IPS-18a (cell line): ENCODE data around the gene REPIN1.
A peak's percentile ranks its signal among the peaks of the same experiment; 100 is the strongest.

ENCODE experiments used
- H3K27ac ChIP-seq: one replicate; pipeline ENCODE4 v1.5.1; 2013; ENCODE audit warnings: low read length
- H3K27me3 ChIP-seq: one replicate; pipeline ENCODE4 v1.6.1; 2013; ENCODE audit warnings: mild to moderate bottlenecking, low read length; ENCODE audit not compliant: control insufficient read depth, insufficient read depth
- H3K36me3 ChIP-seq: one replicate; pipeline ENCODE4 v1.6.1; 2013; ENCODE audit warnings: low read depth, low read length; ENCODE audit not compliant: control insufficient read depth
- H3K4me1 ChIP-seq: one replicate; pipeline ENCODE4 v1.6.1; 2013; ENCODE audit warnings: low read depth, low read length; ENCODE audit not compliant: control insufficient read depth
- H3K4me3 ChIP-seq: one replicate; pipeline ENCODE4 v1.5.1; 2013; ENCODE audit warnings: low read length
- H3K9ac ChIP-seq: one replicate; pipeline ENCODE4 v1.6.1; 2013; ENCODE audit warnings: mild to moderate bottlenecking, low read length, moderate library complexity
- H3K9me3 ChIP-seq: one replicate; pipeline ENCODE4 v1.6.1; 2013; ENCODE audit warnings: low read depth, low read length; ENCODE audit not compliant: control insufficient read depth

REPIN1 gene

GRCh38 chr7:150329331-150330120, 39.1 kb upstream of the REPIN1 start:
- peaks cover 20% of the 10 kb centered on the region for H3K4me1 ChIP-seq
- no peak overlapping the region for H3K27ac ChIP-seq
- H3K27me3 ChIP-seq = no peaks in the 10 kb centered on the region
- H3K9ac ChIP-seq = peak overlapping the region; percentile 3
- peaks cover 35% of the 10 kb centered on the region for H3K36me3 ChIP-seq
- no peak overlapping the region for H3K4me3 ChIP-seq
- H3K9me3 ChIP-seq = no peaks in the 10 kb centered on the region

GRCh38 chr7:150330211-150330885, 38.3 kb upstream of the REPIN1 start:
- peaks cover 34% of the 10 kb centered on the region for H3K36me3 ChIP-seq
- no peak overlapping the region for H3K4me3 ChIP-seq
- no peaks in the 10 kb centered on the region for H3K27me3 ChIP-seq
- no peak overlapping the region for H3K9ac ChIP-seq
- peaks cover 23% of the 10 kb centered on the region for H3K4me1 ChIP-seq
- H3K27ac ChIP-seq = no peak overlapping the region
- H3K9me3 ChIP-seq = no peaks in the 10 kb centered on the region

- Histone ChIP-seq H3K4me3 (no peak overlapping the region), H3K27me3 (no peaks in the 10 kb centered on the region), H3K9ac (no peak overlapping the region), H3K9me3 (no peaks in the 10 kb centered on the region), H3K27ac (no peak overlapping the region), H3K36me3 (peaks cover 16% of the 10 kb centered on the region), H3K4me1 (peaks cover 32% of the 10 kb centered on the region)
These were observed 35.6 kb upstream of the REPIN1 start for GRCh38 chr7:150332852-150333635.

GRCh38 chr7:150333659-150334058, 35.0 kb upstream of the REPIN1 start:
- H3K4me1 ChIP-seq = peaks cover 28% of the 10 kb centered on the region
- H3K27ac ChIP-seq = no peak overlapping the region

GRCh38 chr7:150334108-150334507, 34.5 kb upstream of the REPIN1 start:
- no peak overlapping the region for H3K9ac ChIP-seq
- peaks cover 23% of the 10 kb centered on the region for H3K4me1 ChIP-seq
- no peak overlapping the region for H3K4me3 ChIP-seq
- no peaks in the 10 kb centered on the region for H3K9me3 ChIP-seq
- no peaks in the 10 kb centered on the region for H3K27me3 ChIP-seq
- H3K27ac ChIP-seq = no peak overlapping the region
- H3K36me3 ChIP-seq = peaks cover 9% of the 10 kb centered on the region

More at GRCh38 chr7:150333659-150334058, 35.0 kb upstream of the REPIN1 start:
- Histone ChIP-seq H3K4me3 (no peak overlapping the region), H3K36me3 (peaks cover 12% of the 10 kb centered on the region), H3K27me3 (no peaks in the 10 kb centered on the region), H3K9ac (no peak overlapping the region), H3K9me3 (no peaks in the 10 kb centered on the region)

GRCh38 chr7:150335108-150335773, 33.4 kb upstream of the REPIN1 start:
- peak overlapping the region; percentile 49 for H3K27ac ChIP-seq

GRCh38 chr7:150335774-150336112, 32.9 kb upstream of the REPIN1 start:
- peaks cover 18% of the 10 kb centered on the region for H3K4me1 ChIP-seq
- H3K27me3 ChIP-seq = peaks cover 8% of the 10 kb centered on the region
- H3K36me3 ChIP-seq = peaks cover 9% of the 10 kb centered on the region
- H3K4me3 ChIP-seq = no peak overlapping the region
- H3K9ac ChIP-seq = peak overlapping the region; percentile 53
- H3K9me3 ChIP-seq = no peaks in the 10 kb centered on the region
- H3K27ac ChIP-seq = peak overlapping the region; percentile 49

More at GRCh38 chr7:150335108-150335773, 33.4 kb upstream of the REPIN1 start:
- Histone ChIP-seq H3K4me3 (no peak overlapping the region), H3K9me3 (no peaks in the 10 kb centered on the region), H3K9ac (peak overlapping the region; percentile 53), H3K36me3 (peaks cover 9% of the 10 kb centered on the region), H3K4me1 (peaks cover 18% of the 10 kb centered on the region), H3K27me3 (peaks cover 5% of the 10 kb centered on the region)

GRCh38 chr7:150336746-150337145, 31.9 kb upstream of the REPIN1 start:
- Histone ChIP-seq H3K27ac (no peak overlapping the region), H3K4me1 (peaks cover 18% of the 10 kb centered on the region), H3K36me3 (peaks cover 7% of the 10 kb centered on the region), H3K4me3 (no peak overlapping the region), H3K9me3 (no peaks in the 10 kb centered on the region), H3K9ac (no peak overlapping the region), H3K27me3 (peaks cover 14% of the 10 kb centered on the region)

- H3K4me1 ChIP-seq = peaks cover 22% of the 10 kb centered on the region
- H3K27ac ChIP-seq = no peak overlapping the region
- peaks cover 18% of the 10 kb centered on the region for H3K27me3 ChIP-seq
- H3K9ac ChIP-seq = no peak overlapping the region
- H3K9me3 ChIP-seq = no peaks in the 10 kb centered on the region
- no peak overlapping the region for H3K4me3 ChIP-seq
- peaks cover 7% of the 10 kb centered on the region for H3K36me3 ChIP-seq
These were observed 31.4 kb upstream of the REPIN1 start for GRCh38 chr7:150337179-150337578.

- Histone ChIP-seq H3K9ac (no peak overlapping the region), H3K27ac (no peak overlapping the region), H3K4me3 (no peak overlapping the region), H3K4me1 (peaks cover 24% of the 10 kb centered on the region), H3K27me3 (peaks cover 23% of the 10 kb centered on the region), H3K9me3 (no peaks in the 10 kb centered on the region), H3K36me3 (peaks cover 7% of the 10 kb centered on the region)
These were observed 31.0 kb upstream of the REPIN1 start for GRCh38 chr7:150337659-150338081.
